NOMO-1 treated with DMSO at 0.1 percent for 48 hours (cell line): ENCODE data around the gene CACNG7.
"Not testable (repeated sequence)": the region's sequence is repeated elsewhere in the genome, so short reads cannot be mapped to it uniquely, and the experiment has no call there.

ENCODE experiments used
- DNase-seq: peaks from one replicate; lab custom pipeline; 2025; ENCODE audit not compliant: unreplicated experiment; lab: John Stamatoyannopoulos, UW

Gene CACNG7

DNA sequence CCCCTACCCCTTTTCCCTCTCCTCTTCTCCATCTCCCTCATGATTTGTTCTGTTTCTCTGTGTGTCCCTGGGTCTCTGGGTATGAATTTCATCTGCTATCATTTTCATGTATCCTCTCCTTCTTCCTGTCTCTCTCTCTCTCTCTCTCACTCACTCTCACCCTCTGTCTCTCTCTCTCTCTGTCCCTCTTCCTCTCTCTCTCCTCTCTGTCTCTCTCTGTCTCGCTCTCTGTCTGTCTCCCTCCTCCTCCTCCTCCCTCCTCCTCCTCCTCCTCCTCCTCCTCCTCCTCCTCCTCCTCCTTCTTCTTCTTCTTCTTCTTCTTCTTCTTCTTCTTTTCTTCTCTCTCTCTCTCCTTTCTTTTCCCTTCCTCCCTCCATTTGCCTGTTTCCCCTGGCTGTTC lies 3.3 kb upstream of the CACNG7 start:
- no peak for DNase-seq

DNA sequence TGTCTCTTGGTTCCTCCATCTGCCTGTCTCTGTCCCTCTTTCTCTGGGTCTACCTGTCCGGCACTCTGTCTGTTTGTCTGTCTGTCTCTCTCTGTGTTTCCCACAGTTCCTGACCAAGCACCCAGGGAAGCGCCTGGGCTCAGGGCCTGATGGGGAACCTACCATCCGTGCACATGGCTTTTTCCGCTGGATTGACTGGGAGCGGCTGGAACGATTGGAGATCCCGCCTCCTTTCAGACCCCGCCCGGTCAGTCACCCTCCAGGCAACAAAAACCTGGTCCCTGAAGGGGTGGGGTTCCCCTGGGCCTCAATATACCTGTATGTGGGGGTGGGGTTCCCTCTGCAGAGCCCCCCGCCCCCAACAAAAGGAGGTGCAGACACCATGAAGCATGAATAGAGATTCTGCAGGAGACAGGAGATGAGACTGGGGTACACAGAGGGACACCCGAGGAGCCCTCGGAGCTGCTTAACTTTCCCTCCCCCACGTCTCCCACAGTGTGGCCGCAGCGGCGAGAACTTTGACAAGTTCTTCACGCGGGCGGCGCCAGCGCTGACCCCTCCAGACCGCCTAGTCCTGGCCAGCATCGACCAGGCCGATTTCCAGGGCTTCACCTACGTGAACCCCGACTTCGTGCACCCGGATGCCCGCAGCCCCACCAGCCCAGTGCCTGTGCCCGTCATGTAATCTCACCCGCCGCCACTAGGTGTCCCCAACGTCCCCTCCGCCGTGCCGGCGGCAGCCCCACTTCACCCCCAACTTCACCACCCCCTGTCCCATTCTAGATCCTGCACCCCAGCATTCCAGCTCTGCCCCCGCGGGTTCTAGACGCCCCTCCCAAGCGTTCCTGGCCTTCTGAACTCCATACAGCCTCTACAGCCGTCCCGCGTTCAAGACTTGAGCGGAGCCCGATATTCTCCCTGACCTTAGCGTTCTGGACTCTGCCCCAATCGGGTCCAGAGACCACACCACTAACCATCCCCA lies 2.6 kb upstream of the CACNG7 start:
- DNase-seq, result no peak

DNA sequence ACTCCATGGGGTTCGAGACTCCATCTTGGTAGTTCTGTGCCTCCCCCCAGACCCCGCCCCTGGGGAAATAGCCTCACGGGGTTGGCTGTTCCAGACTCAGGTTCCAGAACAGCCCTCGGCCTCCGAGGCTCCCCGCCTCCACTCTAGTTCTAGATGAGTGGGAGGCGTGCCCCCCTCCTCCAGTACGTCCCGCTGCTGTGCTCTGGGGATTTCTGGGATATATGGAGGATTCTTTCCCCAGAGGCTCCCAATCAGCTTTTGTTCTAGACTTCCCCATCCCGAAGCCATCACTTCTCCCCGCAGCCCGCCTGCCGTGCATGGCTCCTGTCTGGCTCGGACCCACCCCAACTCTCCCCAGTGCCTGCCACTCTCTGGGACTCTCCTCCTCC lies 1.9 kb upstream of the CACNG7 start:
- DNase-seq, result no peak

DNA sequence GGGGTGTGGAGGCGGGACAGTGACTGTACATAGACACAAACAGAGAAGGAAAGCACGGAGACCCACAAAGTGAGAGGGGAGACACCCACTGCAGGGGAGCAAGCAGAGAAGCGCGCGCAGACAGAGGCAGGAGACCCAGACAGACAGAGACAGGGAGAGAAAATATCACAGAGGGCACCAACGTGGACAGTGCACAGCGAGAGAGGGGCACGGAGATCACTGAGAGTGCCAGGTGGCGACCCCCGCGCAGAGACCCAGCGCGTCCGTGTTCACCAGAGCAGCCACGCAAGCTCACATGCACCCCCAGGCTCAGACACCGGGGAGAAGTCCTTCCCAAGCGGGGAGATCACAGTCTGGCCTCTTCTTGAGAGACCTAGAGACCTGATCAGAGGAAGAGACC lies 1.4 kb upstream of the CACNG7 start:
- no peak for DNase-seq

DNA sequence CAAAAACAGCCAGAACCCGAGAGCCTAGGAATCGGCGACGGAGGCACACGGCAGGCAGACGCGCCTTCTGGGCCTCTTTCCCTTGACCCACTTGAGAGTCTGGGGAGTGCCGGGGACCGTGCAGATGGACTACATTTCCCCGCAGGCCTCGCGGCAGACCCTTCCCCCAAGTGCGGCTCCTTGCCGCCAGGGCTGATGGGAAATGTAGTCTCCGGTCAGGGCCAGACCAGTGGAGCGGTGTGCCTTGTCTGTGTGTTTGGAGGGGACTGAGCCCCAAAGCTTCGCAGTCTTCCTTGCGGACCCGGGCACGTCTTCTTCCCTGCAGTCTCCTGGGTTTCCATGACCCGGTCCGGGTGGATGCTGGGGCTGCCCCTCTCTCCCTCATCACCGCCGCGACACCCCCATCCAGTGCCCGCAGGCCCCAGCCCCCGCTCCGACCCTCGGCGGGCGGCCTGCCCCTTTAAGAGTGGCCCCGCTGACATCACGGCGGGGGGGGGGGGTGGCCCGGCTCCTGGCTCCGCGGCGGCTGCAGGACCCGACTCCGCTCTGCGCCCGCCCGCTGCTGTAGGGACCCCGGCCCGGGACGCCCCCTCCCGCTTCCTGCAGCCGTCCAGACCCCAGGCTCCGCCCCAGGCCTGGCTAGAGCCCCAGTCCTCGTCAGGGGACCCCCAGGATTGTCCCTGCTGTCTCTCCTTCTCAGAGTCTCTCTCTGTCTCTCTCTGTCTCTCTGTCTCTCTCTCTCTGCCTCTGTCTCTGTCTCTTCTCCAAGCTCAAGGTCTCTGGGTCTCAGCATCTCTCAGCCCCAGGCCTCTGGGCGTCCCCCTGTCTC lies 758 bp upstream of the CACNG7 start:
- DNase-seq, result peak; percentile 12

DNA sequence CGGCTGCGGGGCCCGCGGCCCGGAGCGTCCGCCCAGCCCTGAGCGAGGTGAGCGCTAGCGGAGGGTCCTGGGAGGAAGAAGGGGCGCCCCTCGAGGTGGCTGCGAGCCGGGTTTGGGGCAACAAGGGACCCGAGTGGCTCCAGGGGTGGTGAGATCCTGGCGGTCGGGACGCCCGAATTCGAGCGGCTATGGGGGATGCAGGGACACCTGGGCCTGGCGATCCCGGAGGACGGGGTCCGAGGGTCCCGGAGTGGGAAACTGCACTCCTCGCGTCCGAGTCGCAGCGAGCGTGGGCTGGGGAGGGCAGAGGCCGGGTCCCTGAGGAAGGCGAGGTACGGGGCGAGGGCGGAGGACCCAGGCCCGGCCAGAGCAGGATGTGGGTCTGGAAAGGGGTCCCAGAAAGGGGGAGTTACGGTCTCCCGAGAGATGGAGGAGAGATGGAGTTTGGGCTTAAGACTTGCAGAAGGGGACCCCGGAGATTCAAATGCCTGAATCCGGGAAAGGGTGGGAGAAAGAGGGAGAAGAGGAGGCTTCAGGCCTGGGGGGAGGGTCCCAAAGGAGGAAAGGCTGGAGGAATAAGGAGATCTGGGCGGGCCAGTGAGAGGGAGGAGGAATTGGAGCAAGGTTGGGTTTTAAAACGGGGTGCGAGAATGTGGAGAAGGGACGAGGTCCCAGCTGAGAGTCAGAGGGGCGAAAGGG lies 542 bp downstream of the CACNG7 start:
- DNase-seq, result no peak

DNA sequence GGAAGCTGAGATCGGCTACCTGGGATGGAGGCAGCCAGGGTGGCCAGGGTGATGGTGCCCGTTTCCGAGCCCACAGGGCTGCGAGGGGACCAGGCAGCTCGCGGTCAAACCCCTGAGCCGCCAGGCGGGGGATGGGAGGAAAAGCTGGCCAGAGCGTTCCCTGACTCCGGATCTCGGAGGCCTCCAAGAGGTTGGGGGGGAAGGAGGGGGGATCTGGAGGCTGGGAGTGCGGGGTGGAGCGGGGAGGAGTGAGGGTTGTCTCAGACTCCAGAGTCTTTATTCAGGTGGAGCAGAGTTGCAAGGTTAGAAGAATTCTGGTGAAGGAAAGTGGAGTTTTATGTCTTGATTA lies 1.1 kb downstream of the CACNG7 start:
- DNase-seq, result no peak

DNA sequence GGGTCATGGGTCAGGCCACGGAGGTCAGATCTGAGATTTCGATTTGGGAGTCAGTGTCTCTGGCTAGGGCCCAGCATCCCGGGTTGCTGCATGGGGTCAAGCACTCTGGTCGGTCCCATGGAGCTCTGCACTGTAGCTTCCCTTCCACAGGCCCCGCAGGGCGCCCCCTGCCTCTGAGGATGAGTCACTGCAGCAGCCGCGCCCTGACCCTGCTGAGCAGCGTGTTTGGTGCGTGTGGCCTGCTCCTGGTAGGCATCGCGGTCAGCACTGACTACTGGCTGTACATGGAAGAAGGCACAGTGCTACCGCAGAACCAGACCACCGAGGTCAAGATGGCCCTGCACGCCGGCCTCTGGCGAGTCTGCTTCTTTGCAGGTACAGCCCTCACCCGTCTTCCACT lies 3.6 kb downstream of the CACNG7 start:
- no peak for DNase-seq

DNA sequence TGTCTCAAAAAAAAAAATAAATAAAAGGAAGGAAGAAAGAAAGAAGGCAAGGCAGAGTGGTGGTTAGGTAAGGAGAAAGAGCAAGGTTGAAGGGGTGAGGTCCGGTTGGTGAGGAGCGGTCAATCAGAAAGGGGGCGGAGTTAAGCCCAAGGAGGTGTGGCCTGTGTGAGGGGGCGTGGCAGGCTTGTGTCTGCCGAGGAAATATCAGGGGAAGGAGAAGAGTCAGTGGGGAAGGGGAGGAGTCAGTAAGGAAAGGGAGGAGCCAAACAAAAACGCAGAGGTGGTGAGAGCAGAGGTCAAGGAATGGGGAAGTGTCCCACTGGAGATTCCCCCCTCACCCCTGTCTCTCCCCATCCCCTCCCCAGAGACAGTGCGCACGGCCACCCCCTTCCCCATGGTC lies 5.9 kb downstream of the CACNG7 start:
- DNase-seq, result no peak

DNA sequence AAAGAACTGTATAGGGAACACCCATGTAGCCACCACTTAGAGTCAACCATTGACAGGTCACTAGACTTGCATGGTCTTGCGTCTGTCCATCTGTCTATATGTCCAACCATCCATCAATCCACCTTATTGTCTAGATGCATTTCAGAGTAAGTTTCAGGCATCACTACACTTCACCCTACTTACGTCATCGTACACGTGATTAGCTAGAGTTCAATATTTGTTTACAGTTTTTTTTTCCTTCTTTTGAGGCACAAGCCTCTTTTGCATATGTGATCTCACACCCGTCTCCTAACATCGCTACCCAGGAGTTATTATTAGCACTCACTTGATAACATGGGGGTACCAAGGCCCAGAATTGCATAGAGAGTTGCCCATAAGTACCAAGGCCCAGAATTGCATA lies 6.9 kb downstream of the CACNG7 start:
- DNase-seq, result no peak

DNA sequence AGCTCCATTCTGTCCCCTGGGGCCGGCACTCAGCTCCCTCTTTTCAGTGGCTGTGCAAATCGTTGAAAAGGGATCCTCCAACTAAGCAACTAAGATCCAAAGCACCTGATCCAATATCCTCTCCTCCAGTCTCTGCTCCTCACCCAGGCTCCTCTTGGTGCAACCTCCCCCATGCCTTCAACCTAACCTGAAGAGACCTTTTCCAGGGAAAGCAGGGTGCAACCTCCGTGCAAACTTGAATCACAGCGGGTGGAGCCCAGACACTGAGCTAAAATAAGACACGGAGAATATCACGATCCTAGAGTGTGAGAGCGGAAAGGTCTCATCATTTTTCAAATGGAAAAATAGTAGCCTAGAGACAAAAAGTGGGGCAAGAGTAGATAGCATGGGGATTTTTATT lies 8.3 kb downstream of the CACNG7 start:
- no peak for DNase-seq

DNA sequence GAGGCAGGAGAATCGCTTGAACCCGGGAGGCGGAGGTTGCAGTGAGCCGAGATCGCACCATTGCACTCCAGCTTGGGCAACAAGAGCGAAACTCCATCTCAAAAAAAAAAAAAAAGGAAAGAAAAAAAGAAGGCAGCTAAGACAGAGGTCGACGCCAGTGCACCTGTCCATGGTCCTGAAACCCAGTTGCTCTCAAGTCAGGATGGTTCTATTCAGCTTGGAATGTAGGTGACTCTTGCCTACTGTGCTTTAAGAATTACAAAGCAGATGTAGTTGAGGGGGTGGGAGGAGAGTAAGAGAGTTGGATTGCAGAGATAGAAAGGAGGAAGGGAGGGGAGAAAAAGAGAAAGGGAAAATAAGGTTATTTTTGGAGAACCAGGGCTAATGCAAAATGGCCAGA lies 18.7 kb downstream of the CACNG7 start:
- peak; percentile 36 for DNase-seq

DNA sequence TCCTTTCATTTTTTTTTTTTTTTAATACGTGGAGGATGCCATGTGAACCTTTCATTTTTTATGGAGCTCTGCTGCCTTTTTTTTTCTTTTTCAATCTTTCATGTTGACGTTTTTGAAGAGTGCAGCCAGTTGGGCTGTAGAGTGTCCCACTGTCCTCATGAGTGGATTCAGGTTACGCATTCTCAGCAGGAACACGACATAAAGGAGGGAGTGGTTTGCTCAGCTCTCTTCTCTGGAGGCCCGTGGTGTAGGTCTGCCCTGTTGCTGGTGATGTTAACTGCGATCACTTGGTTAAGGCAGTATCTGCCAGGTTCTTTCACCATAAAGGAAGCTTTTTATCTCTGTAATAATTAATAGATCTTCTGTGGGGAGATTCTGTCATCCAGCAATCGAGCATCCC lies 27.0 kb downstream of the CACNG7 start:
- no peak for DNase-seq

DNA sequence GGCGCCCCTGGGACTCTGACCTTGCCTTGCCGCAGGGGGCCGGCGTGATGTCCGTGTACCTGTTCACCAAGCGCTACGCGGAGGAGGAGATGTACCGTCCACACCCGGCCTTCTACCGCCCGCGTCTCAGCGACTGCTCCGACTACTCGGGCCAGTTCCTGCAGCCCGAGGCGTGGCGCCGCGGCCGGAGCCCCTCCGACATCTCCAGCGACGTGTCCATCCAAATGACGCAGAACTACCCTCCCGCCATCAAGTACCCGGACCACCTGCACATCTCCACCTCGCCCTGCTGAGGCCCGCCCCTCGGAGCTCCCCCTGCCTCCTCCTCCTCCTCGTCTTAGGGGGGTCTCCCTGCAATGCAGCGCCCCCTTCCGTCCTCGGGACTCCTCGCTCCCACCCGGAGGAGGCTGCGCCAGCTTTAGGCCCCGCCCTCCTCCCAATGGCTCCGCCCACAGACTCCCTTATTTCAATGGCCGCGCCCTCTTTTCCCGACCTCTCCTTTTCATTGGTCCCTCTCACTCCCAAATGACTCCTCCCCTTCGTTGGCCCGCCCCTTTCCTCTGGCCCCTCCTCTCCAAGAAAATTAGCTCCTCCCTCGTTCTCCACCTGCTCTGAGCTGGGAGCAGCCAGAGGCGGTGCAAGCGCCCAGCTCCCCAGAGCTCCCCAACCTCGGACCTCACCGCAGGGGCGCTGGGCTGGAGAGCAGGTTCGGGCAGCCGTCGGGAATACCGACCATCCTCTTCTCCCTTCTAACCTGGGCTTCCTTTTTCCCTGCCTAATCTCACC lies 33.1 kb downstream of the CACNG7 start:
- DNase-seq, result no peak

DNA sequence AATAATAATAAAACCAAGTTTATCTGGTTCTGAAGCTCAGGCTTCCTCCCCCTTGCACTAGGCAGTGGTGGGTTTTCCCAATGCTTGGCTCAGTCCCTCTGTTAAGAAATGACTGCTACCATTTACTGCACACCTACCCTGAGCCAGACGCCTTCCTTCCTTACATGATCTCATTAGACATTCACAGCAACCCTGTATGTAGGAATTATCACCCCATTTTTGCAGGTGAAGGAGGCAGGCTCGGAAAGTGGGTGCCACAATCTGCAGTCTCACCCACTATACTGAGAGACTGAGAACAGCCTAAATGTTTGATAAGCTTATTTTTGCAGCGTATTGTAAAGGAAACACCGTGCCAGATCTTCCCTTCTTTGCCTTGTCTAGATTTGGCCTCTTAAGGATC lies 35.3 kb downstream of the CACNG7 start:
- DNase-seq, result no peak

DNA sequence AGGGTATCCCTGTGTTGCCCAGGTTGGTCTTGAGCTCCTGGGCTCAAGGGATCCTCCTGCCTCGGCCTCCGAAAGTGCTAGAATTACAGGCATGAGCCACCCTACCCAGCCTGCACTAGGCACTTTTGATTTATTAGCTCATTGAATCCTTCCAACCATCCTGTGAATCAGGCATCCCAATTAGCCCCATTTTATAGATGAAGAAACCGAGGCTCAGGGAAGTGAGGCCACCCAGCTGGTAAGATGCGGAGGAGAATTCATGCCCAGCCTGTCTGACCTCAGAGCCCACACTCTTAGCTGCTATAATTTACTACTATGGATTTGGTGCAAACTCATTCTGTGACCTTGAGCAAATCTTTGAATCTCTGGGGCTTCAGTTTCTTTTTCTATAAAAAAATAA lies 35.9 kb downstream of the CACNG7 start:
- no peak for DNase-seq

DNA sequence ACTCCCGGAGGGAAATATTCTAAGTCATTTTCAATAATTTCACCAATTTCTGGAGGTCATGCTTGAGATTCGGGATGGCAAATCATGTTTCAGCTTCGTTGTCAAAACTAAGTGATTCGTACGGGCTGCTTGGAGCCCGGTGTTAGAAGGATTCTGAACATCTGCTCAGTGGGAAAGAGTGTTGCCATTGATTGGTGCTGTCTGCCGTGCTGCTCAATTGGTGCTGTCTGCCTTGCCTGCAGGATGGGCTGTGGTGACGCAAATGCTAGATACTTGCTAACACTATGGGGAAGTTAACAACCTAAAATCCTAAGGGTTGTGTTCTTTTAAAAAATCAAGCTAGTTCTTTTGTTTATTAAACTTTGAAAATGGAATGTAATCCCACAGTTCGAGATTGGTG lies 36.4 kb downstream of the CACNG7 start:
- peak; percentile 51 for DNase-seq

DNA sequence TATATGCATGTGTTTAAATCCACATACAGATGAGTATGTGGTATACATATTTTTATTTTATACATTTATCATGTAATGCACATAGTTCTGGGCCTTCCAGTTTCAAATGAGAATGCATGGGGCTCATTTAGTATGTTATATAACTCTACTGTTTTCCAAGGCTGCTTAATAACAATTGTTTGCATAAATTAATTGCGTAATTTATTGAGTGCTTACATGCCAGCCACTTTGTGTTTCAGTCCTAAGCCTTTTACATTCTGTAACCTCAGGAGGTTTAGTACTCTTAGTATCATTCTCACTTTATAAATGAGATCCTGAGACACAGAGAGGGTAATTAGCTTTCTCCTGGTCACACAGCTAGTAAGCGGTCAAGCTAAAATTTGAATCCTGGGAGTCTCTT lies 36.9 kb downstream of the CACNG7 start:
- no peak for DNase-seq

DNA sequence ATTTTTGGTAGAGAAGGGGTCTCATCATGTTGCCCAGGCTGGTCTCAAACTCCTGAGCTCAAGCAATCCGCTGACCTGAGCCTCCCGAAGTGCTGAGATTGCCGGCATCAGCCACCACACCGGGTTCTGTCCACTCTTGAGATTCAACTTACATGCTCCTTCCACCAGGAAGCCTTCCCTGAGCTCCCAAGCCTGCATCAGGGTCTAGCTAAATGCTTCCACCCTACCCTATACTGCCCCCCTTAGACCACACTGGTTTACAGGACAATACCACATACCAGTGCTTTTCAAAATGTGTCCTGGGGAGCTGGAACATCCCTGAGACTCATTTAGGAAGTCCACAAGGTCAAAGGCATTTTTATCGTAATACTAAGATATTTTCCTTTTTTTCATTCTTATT lies 38.5 kb downstream of the CACNG7 start:
- DNase-seq, result no peak

DNA sequence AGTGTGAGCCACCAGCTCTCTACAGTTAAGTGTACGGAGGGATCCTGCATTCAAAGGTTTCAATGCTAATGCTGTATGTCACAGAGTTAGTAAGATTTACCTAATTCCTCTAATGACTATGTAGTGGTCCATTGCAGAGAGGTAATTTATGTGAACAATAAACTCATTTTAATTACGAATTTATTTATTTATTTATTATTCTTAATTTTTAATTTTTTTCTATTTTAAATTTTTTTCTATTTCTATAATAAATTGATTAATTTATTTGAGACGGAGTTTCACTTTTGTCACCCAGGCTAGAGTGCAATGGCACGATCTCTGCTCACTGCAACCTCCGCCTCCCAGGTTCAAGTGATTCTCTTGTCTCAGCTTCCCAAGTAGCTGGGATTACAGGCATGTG lies 39.5 kb downstream of the CACNG7 start:
- DNase-seq, result not testable (repeated sequence)

DNA sequence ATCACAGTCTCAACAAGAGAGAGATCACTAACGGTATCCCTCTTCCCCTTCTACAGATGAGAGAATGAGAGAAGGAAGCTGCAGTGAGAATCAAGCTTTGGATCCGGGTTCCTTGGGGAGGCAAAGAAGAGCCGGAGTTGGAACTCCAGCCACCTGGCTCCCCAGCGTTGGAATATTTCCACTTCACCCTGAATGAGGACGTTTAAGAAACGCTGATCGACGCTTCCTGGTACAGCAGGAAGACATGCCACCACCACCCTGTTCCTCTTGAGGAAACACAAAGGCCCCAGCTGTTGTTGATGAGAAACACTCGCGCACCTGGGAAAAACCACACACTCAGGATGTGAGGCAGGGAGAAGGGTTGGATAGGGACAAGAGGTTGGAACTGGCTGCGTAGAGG lies 42.4 kb downstream of the CACNG7 start:
- no peak for DNase-seq
